T-helper 1 cell treated with Interleukin-12 subunit alpha and Interleukin-12 subunit beta and Interleukin-4 antibody, amounts not matched to agents 30 μg/mL and 1 μg/mL, for 36 hours (primary cell): ENCODE data around the gene GPC6.
"Not testable (repeated sequence)": the region's sequence is repeated elsewhere in the genome, so short reads cannot be mapped to it uniquely, and the experiment has no call there.

Source experiments
- H3K27ac Mint-ChIP-seq: one replicate; pipeline ENCODE4 v1.8.0; 2021; ENCODE audit warnings: mild to moderate bottlenecking, mixed read lengths
- H3K27me3 Mint-ChIP-seq: one replicate; pipeline ENCODE4 v1.8.0; 2021; ENCODE audit warnings: low read depth, mixed read lengths
- H3K36me3 Mint-ChIP-seq: one replicate; pipeline ENCODE4 v1.8.0; 2021; ENCODE audit warnings: low read depth, mixed read lengths
- H3K4me1 Mint-ChIP-seq: one replicate; pipeline ENCODE4 v1.8.0; 2021; ENCODE audit warnings: low read depth, mixed read lengths
- H3K4me3 Mint-ChIP-seq: one replicate; pipeline ENCODE4 v1.8.0; 2021; ENCODE audit warnings: mild to moderate bottlenecking, moderate library complexity, mixed read lengths
- H3K9me3 Mint-ChIP-seq: one replicate; pipeline ENCODE4 v1.8.0; 2021; ENCODE audit warnings: mixed read lengths

GPC6 gene

GRCh38 chr13:94201022-94201421, 974.4 kb downstream of the GPC6 start:
- Mint-ChIP-seq H3K9me3 (no peaks in the 10 kb centered on the region), H3K36me3 (no peaks in the 10 kb centered on the region), H3K27me3 (no peaks in the 10 kb centered on the region), H3K4me1 (no peaks in the 10 kb centered on the region), H3K4me3 (no peak overlapping the region), H3K27ac (no peak overlapping the region)

GRCh38 chr13:94204163-94204562, 977.6 kb downstream of the GPC6 start:
- Mint-ChIP-seq H3K27ac (no peak overlapping the region), H3K27me3 (no peaks in the 10 kb centered on the region), H3K36me3 (no peaks in the 10 kb centered on the region), H3K4me1 (no peaks in the 10 kb centered on the region), H3K4me3 (no peak overlapping the region), H3K9me3 (no peaks in the 10 kb centered on the region)

GRCh38 chr13:94204946-94205345, 978.3 kb downstream of the GPC6 start:
- Mint-ChIP-seq H3K27ac (no peak overlapping the region), H3K27me3 (no peaks in the 10 kb centered on the region), H3K4me1 (no peaks in the 10 kb centered on the region), H3K4me3 (no peak overlapping the region), H3K36me3 (no peaks in the 10 kb centered on the region), H3K9me3 (no peaks in the 10 kb centered on the region)

GRCh38 chr13:94205896-94206295, 979.3 kb downstream of the GPC6 start:
- H3K27ac Mint-ChIP-seq, result no peak overlapping the region
- H3K27me3 Mint-ChIP-seq, result no peaks in the 10 kb centered on the region
- no peaks in the 10 kb centered on the region for H3K36me3 Mint-ChIP-seq
- no peaks in the 10 kb centered on the region for H3K9me3 Mint-ChIP-seq
- H3K4me3 Mint-ChIP-seq, result no peak overlapping the region
- no peaks in the 10 kb centered on the region for H3K4me1 Mint-ChIP-seq

GRCh38 chr13:94209117-94209516, 982.5 kb downstream of the GPC6 start:
- Mint-ChIP-seq H3K9me3 (no peaks in the 10 kb centered on the region), H3K4me3 (no peak overlapping the region), H3K4me1 (no peaks in the 10 kb centered on the region), H3K27me3 (no peaks in the 10 kb centered on the region), H3K36me3 (no peaks in the 10 kb centered on the region), H3K27ac (no peak overlapping the region)

GRCh38 chr13:94209913-94210312, 983.3 kb downstream of the GPC6 start:
- not testable (repeated sequence) for H3K27me3 Mint-ChIP-seq, H3K4me1 Mint-ChIP-seq, H3K9me3 Mint-ChIP-seq, H3K27ac Mint-ChIP-seq, H3K4me3 Mint-ChIP-seq, H3K36me3 Mint-ChIP-seq

GRCh38 chr13:94210816-94211215, 984.2 kb downstream of the GPC6 start:
- no peaks in the 10 kb centered on the region for H3K4me1 Mint-ChIP-seq
- H3K27me3 Mint-ChIP-seq, result no peaks in the 10 kb centered on the region
- no peaks in the 10 kb centered on the region for H3K36me3 Mint-ChIP-seq
- H3K9me3 Mint-ChIP-seq, result no peaks in the 10 kb centered on the region
- H3K27ac Mint-ChIP-seq, result no peak overlapping the region
- H3K4me3 Mint-ChIP-seq, result no peak overlapping the region

- no peak overlapping the region for H3K4me3 Mint-ChIP-seq
- H3K9me3 Mint-ChIP-seq, result no peaks in the 10 kb centered on the region
- no peak overlapping the region for H3K27ac Mint-ChIP-seq
Observed at GRCh38 chr13:94212196-94212595, 985.6 kb downstream of the GPC6 start.

GRCh38 chr13:94214121-94214520, 987.5 kb downstream of the GPC6 start:
- H3K27me3 Mint-ChIP-seq, result no peaks in the 10 kb centered on the region
- H3K4me1 Mint-ChIP-seq, result peaks cover under 1% of the 10 kb centered on the region
- no peaks in the 10 kb centered on the region for H3K9me3 Mint-ChIP-seq

More at GRCh38 chr13:94212196-94212595, 985.6 kb downstream of the GPC6 start:
- no peaks in the 10 kb centered on the region for H3K36me3 Mint-ChIP-seq
- H3K4me1 Mint-ChIP-seq, result no peaks in the 10 kb centered on the region
- H3K27me3 Mint-ChIP-seq, result no peaks in the 10 kb centered on the region

GRCh38 chr13:94214975-94215374, 988.4 kb downstream of the GPC6 start:
- Mint-ChIP-seq H3K9me3 (no peaks in the 10 kb centered on the region), H3K36me3 (no peaks in the 10 kb centered on the region), H3K4me1 (peaks cover 1% of the 10 kb centered on the region), H3K27ac (no peak overlapping the region), H3K27me3 (no peaks in the 10 kb centered on the region), H3K4me3 (no peak overlapping the region)

More at GRCh38 chr13:94214121-94214520, 987.5 kb downstream of the GPC6 start:
- Mint-ChIP-seq H3K36me3 (no peaks in the 10 kb centered on the region), H3K4me3 (no peak overlapping the region), H3K27ac (no peak overlapping the region)

- no peak overlapping the region for H3K27ac Mint-ChIP-seq
- peaks cover 1% of the 10 kb centered on the region for H3K4me1 Mint-ChIP-seq
- no peaks in the 10 kb centered on the region for H3K36me3 Mint-ChIP-seq
- H3K9me3 Mint-ChIP-seq, result peaks cover 4% of the 10 kb centered on the region
- H3K27me3 Mint-ChIP-seq, result no peaks in the 10 kb centered on the region
- no peak overlapping the region for H3K4me3 Mint-ChIP-seq
Observed at GRCh38 chr13:94216476-94216875, 989.9 kb downstream of the GPC6 start.

- peaks cover under 1% of the 10 kb centered on the region for H3K27me3 Mint-ChIP-seq
- H3K27ac Mint-ChIP-seq, result no peak overlapping the region
- H3K4me3 Mint-ChIP-seq, result no peak overlapping the region
- H3K4me1 Mint-ChIP-seq, result peaks cover 1% of the 10 kb centered on the region
- H3K9me3 Mint-ChIP-seq, result peaks cover 4% of the 10 kb centered on the region
- no peaks in the 10 kb centered on the region for H3K36me3 Mint-ChIP-seq
Observed at GRCh38 chr13:94217370-94217769, 990.8 kb downstream of the GPC6 start.

- Mint-ChIP-seq H3K27ac (no peak overlapping the region), H3K27me3 (peaks cover 7% of the 10 kb centered on the region), H3K4me1 (peaks cover 1% of the 10 kb centered on the region), H3K36me3 (no peaks in the 10 kb centered on the region), H3K4me3 (no peak overlapping the region), H3K9me3 (peaks cover 4% of the 10 kb centered on the region)
Observed at GRCh38 chr13:94218537-94218936, 991.9 kb downstream of the GPC6 start.

- Mint-ChIP-seq H3K27ac (no peak overlapping the region), H3K27me3 (peaks cover 7% of the 10 kb centered on the region), H3K4me3 (no peak overlapping the region), H3K4me1 (peaks cover 1% of the 10 kb centered on the region), H3K9me3 (peaks cover 4% of the 10 kb centered on the region), H3K36me3 (no peaks in the 10 kb centered on the region)
Observed at GRCh38 chr13:94218951-94219350, 992.3 kb downstream of the GPC6 start.

GRCh38 chr13:94224670-94225069, 998.1 kb downstream of the GPC6 start:
- Mint-ChIP-seq H3K36me3 (no peaks in the 10 kb centered on the region), H3K27ac (no peak overlapping the region), H3K27me3 (peaks cover 7% of the 10 kb centered on the region), H3K4me3 (no peak overlapping the region), H3K9me3 (peaks cover 4% of the 10 kb centered on the region), H3K4me1 (no peaks in the 10 kb centered on the region)

- no peaks in the 10 kb centered on the region for H3K9me3 Mint-ChIP-seq
- H3K4me3 Mint-ChIP-seq, result no peak overlapping the region
- H3K27ac Mint-ChIP-seq, result no peak overlapping the region
- no peaks in the 10 kb centered on the region for H3K4me1 Mint-ChIP-seq
- peaks cover 6% of the 10 kb centered on the region for H3K27me3 Mint-ChIP-seq
- H3K36me3 Mint-ChIP-seq, result no peaks in the 10 kb centered on the region
Observed at GRCh38 chr13:94227255-94227879, 1000.8 kb downstream of the GPC6 start.
